Thoracic aorta (tissue), 2 donors: ENCODE results near the gene TRNAU1AP. TPM values are rescaled to one million over a fixed set of nuclear protein-coding genes. Genes with fewer than 3 reads are reported as not detected.

Source experiments
- ATAC-seq: fragments of 150-250 bp; one replicate; pipeline ENCODE4 v1.8.0; 2017; ENCODE audit warnings: low read depth; ENCODE audit not compliant: insufficient number of reproducible peaks, low FRiP score
- DNase-seq: peaks from one replicate; pipeline ENCODE4 v3.0.0-alpha.2; 2020; ENCODE audit warnings: low spot score
- H3K27ac ChIP-seq, 2 donors: fragments of 200-600 bp; sonication (generic); 1 replicate in 1 of 2; 2 replicates in 1 of 2; pipeline ENCODE4 v1.5.1; 2016; ENCODE audit warnings: mild to moderate bottlenecking in 2 of 2, moderate library complexity in 2 of 2
- H3K27me3 ChIP-seq: fragments of 200-600 bp; sonication (generic); replicated peaks from 2 replicates; pipeline ENCODE4 v1.6.0; 2016; ENCODE audit warnings: mild to moderate bottlenecking; ENCODE audit not compliant: insufficient read depth
- H3K36me3 ChIP-seq: fragments of 200-600 bp; sonication (generic); one replicate; pipeline ENCODE4 v1.5.1; 2016
- H3K4me1 ChIP-seq, 2 donors: fragments of 200-600 bp; sonication (generic); 1 replicate in 1 of 2; 2 replicates in 1 of 2; pipeline versions ENCODE4 v1.5.1 to v1.6.0; 2016; ENCODE audit warnings: low read depth in 2 of 2, mild to moderate bottlenecking in 1 of 2; ENCODE audit not compliant: control insufficient read depth in 1 of 2
- H3K4me3 ChIP-seq: fragments of 200-600 bp; sonication (generic); 2 replicates; pipeline ENCODE4 v1.5.1; 2016; ENCODE audit warnings: mild to moderate bottlenecking
- H3K9me3 ChIP-seq: fragments of 200-600 bp; sonication (generic); 2 replicates; pipeline ENCODE4 v1.5.1; 2016
- CTCF ChIP-seq: fragments of 200-600 bp; sonication (generic); IDR thresholded peaks from one replicate; pipeline ENCODE4 v1.5.1; 2019; ENCODE audit warnings: antibody characterized with exemption
- total RNA-seq, 2 donors: library from RNA; depleted of rRNA; stranded (reverse); fragments of >200 nt; gene quantifications; one replicate each; pipeline versions ENCODE4 v1.1.0 to v1.2.3, GENCODE V29; 2016

Gene TRNAU1AP
- total RNA-seq, 2 donors from 2014 or later = 25.3 to 28.4 TPM

- no peaks in the 10 kb centered on the region for H3K27me3 ChIP-seq
- H3K4me1 ChIP-seq = peaks cover 3 to 15% of the 10 kb centered on the region in 2 donors
- no peak for TF ChIP-seq CTCF
- H3K9me3 ChIP-seq = no peaks in the 10 kb centered on the region
- no peak overlapping the region for H3K4me3 ChIP-seq
- no peak overlapping the region for H3K27ac ChIP-seq
- peaks cover 41% of the 10 kb centered on the region for H3K36me3 ChIP-seq
- DNase-seq (no peak), ATAC-seq (no peak)
Observed at GRCh38 chr1:28604962-28605361, 52.1 kb downstream of the TRNAU1AP start.

- Histone ChIP-seq H3K4me1 (peaks cover 3 to 8% of the 10 kb centered on the region in 2 donors), H3K27me3 (no peaks in the 10 kb centered on the region), H3K36me3 (peaks cover 47% of the 10 kb centered on the region), H3K27ac (no peak overlapping the region), H3K4me3 (no peak overlapping the region), H3K9me3 (no peaks in the 10 kb centered on the region)
- no peak for ATAC-seq
- TF ChIP-seq CTCF = no peak
- no peak for DNase-seq
Observed at GRCh38 chr1:28606771-28607170, 53.9 kb downstream of the TRNAU1AP start.

- H3K4me1 ChIP-seq = no peaks in the 10 kb centered on the region
- ATAC-seq (no peak), DNase-seq (no peak)
- TF ChIP-seq CTCF = no peak
- H3K27ac ChIP-seq = no peak overlapping the region
- H3K4me3 ChIP-seq = no peak overlapping the region
- peaks cover 50% of the 10 kb centered on the region for H3K36me3 ChIP-seq
- H3K9me3 ChIP-seq = no peaks in the 10 kb centered on the region
- no peaks in the 10 kb centered on the region for H3K27me3 ChIP-seq
Observed at GRCh38 chr1:28613175-28613574, 60.3 kb downstream of the TRNAU1AP start.

Other genes with a start within 250 kb of the TRNAU1AP start
- gene MED18, start 224.0 kb upstream of the TRNAU1AP start, total RNA-seq = 1 to 10 TPM; 7.6 to 9.4 TPM
- 10 to 100 TPM; 17.6 to 30.8 TPM for gene PHACTR4, start 183.3 kb upstream of the TRNAU1AP start, total RNA-seq
- 10 to 100 TPM in 1 of 2 donors, 1 to 10 TPM in 1; 6.2 to 10.1 TPM for gene RCC1, start 47.0 kb upstream of the TRNAU1AP start, total RNA-seq
- gene RAB42, start 39.2 kb downstream of the TRNAU1AP start, total RNA-seq = 1 to 10 TPM in 1 of 2 donors, under 1 TPM in 1; 0.95 to 1.6 TPM
- gene TAF12, start 90.0 kb downstream of the TRNAU1AP start, total RNA-seq = 10 to 100 TPM; 11.7 to 17.2 TPM
- not detected for gene RNU11, start 95.5 kb downstream of the TRNAU1AP start, total RNA-seq
- 10 to 100 TPM in 1 of 2 donors, 1 to 10 TPM in 1; 4.7 to 15.5 TPM for gene GMEB1, start 115.7 kb downstream of the TRNAU1AP start, total RNA-seq
- gene YTHDF2, start 183.9 kb downstream of the TRNAU1AP start, total RNA-seq = 10 to 100 TPM; 36.4 to 53.0 TPM